Peyer's patch (tissue), 4 donors: ENCODE measurements around the gene MYO3B.
"Not testable (repeated sequence)": the region's sequence is repeated elsewhere in the genome, so short reads cannot be mapped to it uniquely, and the experiment has no call there.

ENCODE experiments used
- POLR2A ChIP-seq, 2 donors: fragments of 450-650 bp; IDR thresholded peaks; one replicate each; pipeline ENCODE4 v1.5.1; 2017; ENCODE audit warnings: antibody characterized with exemption in 2 of 2, mild to moderate bottlenecking in 2 of 2, moderate library complexity in 2 of 2
- TF ChIP-seq, protein P1 (sequence below), 6 experiments: fragments of 450-650 bp in 4 of 6; fragments of 200-600 bp in 2 of 6; sonication (generic) in 1 of 6; IDR thresholded peaks; one replicate each; pipeline ENCODE4 v1.5.1; 2017 to 2019; ENCODE audit warnings: antibody characterized with exemption in 6 of 6, mild to moderate bottlenecking in 3 of 6, moderate library complexity in 1 of 6

GRCh38 chr2:170263728-170264521 lies 86.0 kb downstream of the MYO3B start:
- TF ChIP-seq, protein P1, sequence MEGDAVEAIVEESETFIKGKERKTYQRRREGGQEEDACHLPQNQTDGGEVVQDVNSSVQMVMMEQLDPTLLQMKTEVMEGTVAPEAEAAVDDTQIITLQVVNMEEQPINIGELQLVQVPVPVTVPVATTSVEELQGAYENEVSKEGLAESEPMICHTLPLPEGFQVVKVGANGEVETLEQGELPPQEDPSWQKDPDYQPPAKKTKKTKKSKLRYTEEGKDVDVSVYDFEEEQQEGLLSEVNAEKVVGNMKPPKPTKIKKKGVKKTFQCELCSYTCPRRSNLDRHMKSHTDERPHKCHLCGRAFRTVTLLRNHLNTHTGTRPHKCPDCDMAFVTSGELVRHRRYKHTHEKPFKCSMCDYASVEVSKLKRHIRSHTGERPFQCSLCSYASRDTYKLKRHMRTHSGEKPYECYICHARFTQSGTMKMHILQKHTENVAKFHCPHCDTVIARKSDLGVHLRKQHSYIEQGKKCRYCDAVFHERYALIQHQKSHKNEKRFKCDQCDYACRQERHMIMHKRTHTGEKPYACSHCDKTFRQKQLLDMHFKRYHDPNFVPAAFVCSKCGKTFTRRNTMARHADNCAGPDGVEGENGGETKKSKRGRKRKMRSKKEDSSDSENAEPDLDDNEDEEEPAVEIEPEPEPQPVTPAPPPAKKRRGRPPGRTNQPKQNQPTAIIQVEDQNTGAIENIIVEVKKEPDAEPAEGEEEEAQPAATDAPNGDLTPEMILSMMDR (IDR thresholded peaks at IDR 0.05), result not testable (repeated sequence)
- not testable (repeated sequence) for TF ChIP-seq POLR2A (IDR thresholded peaks at IDR 0.05)
